HCT116 (cell line): ENCODE measurements around the gene TRMT11. TPM values are rescaled to one million over a fixed set of nuclear protein-coding genes. Genes with fewer than 3 reads are reported as not detected.
"Not testable (repeated sequence)": the region's sequence is repeated elsewhere in the genome, so short reads cannot be mapped to it uniquely, and the experiment has no call there.

Experiments
- ATAC-seq: fragments of 200-7000 bp; cut with Tn5 transposase; 2 replicates; pipeline ENCODE4 v1.9.1; 2020; ENCODE audit warnings: mild to moderate bottlenecking, moderate library complexity
- BruUV-seq: library from RNA; stranded (reverse); fragments of 400-500 nt; replicated peaks from 2 replicates; lab custom pipeline; 2021; lab: Mats Ljungman, UMichigan
- CTCF ChIA-PET: fragments of 300-600 bp; sonication (Branson Sonifier 250); formaldehyde crosslinking; loops from one replicate; lab custom pipeline; 2021; ENCODE audit warnings: antibody characterized with exemption; lab: Charles Lee
- POLR2A ChIA-PET: fragments of 300-600, 350-600 bp; sonication (Branson Sonifier 250); formaldehyde crosslinking; loops from one replicate; lab custom pipeline; 2021; ENCODE audit warnings: antibody characterized with exemption; lab: Charles Lee
- RAD21 ChIA-PET, 2 experiments: fragments of 300-600 bp; sonication (Branson Sonifier 250); formaldehyde crosslinking; loops; one replicate each; lab custom pipeline; 2023; ENCODE audit warnings: low total read pairs in 2 of 2; ENCODE audit not compliant: uncharacterized antibody in 2 of 2, unreplicated experiment in 2 of 2, low non-redundant PET in 1 of 2; lab: Charles Lee
- DNase-seq: peaks from one replicate; pipeline ENCODE4 v3.0.0-alpha.2; 2010; ENCODE audit warnings: low read depth, low spot score
- H2AFZ ChIP-seq: fragments of 200-600 bp; shearing (Covaris generic), sonication (generic); 2 replicates; pipeline ENCODE4 v1.6.1; 2017; ENCODE audit warnings: low read depth, mixed run types, mixed read lengths, antibody characterized with exemption, low read length; ENCODE audit not compliant: poor library complexity, severe bottlenecking
- H3K27ac ChIP-seq: 2 replicates; pipeline ENCODE4 v1.5.1; 2012; ENCODE audit warnings: low read depth, low read length
- H3K27me3 ChIP-seq: fragments of 200-600 bp; sonication (generic); 2 replicates; pipeline ENCODE4 v1.6.1; 2016; ENCODE audit warnings: mixed run types, low read length, mixed read lengths; ENCODE audit not compliant: insufficient read depth
- H3K36me3 ChIP-seq, 2 experiments: fragments of 200-500 bp in 1 of 2; fragments of 200-600 bp in 1 of 2; sonication (Bioruptor generic) in 1 of 2; sonication (generic) in 1 of 2; 2 replicates each; pipeline versions ENCODE4 v1.5.1 to v1.6.1; 2014 to 2016; ENCODE audit warnings: low read length in 2 of 2, inconsistent platforms in 1 of 2, mixed read lengths in 1 of 2, mixed run types in 1 of 2; ENCODE audit not compliant: insufficient read depth in 2 of 2, control insufficient read depth in 1 of 2
- H3K4me1 ChIP-seq, 2 experiments: fragments of 200-600 bp in 1 of 2; sonication (generic) in 1 of 2; 2 replicates each; pipeline versions ENCODE4 v1.5.1 to v1.6.1; 2012 to 2017; ENCODE audit warnings: low read length in 2 of 2, inconsistent platforms in 1 of 2, mild to moderate bottlenecking in 1 of 2, mixed read lengths in 1 of 2, mixed run types in 1 of 2, moderate library complexity in 1 of 2; ENCODE audit not compliant: insufficient read depth in 2 of 2, control insufficient read depth in 1 of 2
- H3K4me2 ChIP-seq: fragments of 200-600 bp; sonication (generic); 2 replicates; pipeline ENCODE4 v1.6.1; 2017; ENCODE audit warnings: mixed run types, low read length, mixed read lengths
- H3K4me3 ChIP-seq, 2 experiments: fragments of 200-600 bp in 1 of 2; sonication (generic) in 1 of 2; replicated peaks in 1 of 2; 2 replicates each; pipeline ENCODE4 v1.5.1; 2011 to 2016; ENCODE audit warnings: low read length in 2 of 2, control low read depth in 1 of 2, low read depth in 1 of 2, mild to moderate bottlenecking in 1 of 2, mixed read lengths in 1 of 2, mixed run types in 1 of 2
- H3K79me2 ChIP-seq: fragments of 200-600 bp; sonication (generic); 2 replicates; pipeline ENCODE4 v1.6.1; 2017; ENCODE audit warnings: mild to moderate bottlenecking, mixed run types, low read length, moderate library complexity, mixed read lengths; ENCODE audit not compliant: insufficient read depth
- H3K9ac ChIP-seq: fragments of 200-600 bp; sonication (generic); 2 replicates; pipeline ENCODE4 v1.6.1; 2016; ENCODE audit warnings: low read length, mixed read lengths
- H3K9me2 ChIP-seq: fragments of 200-600 bp; sonication (generic), shearing (Covaris generic); 2 replicates; pipeline ENCODE4 v1.6.1; 2017; ENCODE audit warnings: mixed run types, mild to moderate bottlenecking, moderate library complexity; ENCODE audit not compliant: insufficient read depth
- H3K9me3 ChIP-seq, 2 experiments: fragments of 200-500 bp in 1 of 2; fragments of 200-600 bp in 1 of 2; sonication (Bioruptor generic) in 1 of 2; sonication (generic) in 1 of 2; 2 replicates each; pipeline ENCODE4 v1.6.1; 2014 to 2017; ENCODE audit warnings: low read length in 2 of 2, mixed read lengths in 2 of 2, inconsistent platforms in 1 of 2, low read depth in 1 of 2, mild to moderate bottlenecking in 1 of 2, mixed run types in 1 of 2, moderate library complexity in 1 of 2; ENCODE audit not compliant: control insufficient read depth in 1 of 2, insufficient read depth in 1 of 2
- H4K20me1 ChIP-seq: fragments of 200-600 bp; sonication (generic), shearing (Covaris generic); 2 replicates; pipeline ENCODE4 v1.6.1; 2017; ENCODE audit warnings: mixed run types, mild to moderate bottlenecking, moderate library complexity; ENCODE audit not compliant: insufficient read depth
- ELF1 ChIP-seq: IDR thresholded peaks from 2 replicates; pipeline ENCODE4 v1.6.1; 2012; ENCODE audit warnings: low read depth, borderline replicate concordance
- POLR2AphosphoS5 ChIP-seq: IDR thresholded peaks from 2 replicates; pipeline ENCODE4 v1.6.1; 2011; ENCODE audit warnings: mild to moderate bottlenecking, low read depth, low read length, moderate library complexity
- RAD21 ChIP-seq: IDR thresholded peaks from 2 replicates; pipeline ENCODE4 v1.6.1; 2012; ENCODE audit warnings: low read depth, mild to moderate bottlenecking
- TCF7L2 ChIP-seq: IDR thresholded peaks from 2 replicates; pipeline ENCODE4 v1.7.0; 2011; ENCODE audit warnings: borderline replicate concordance, inconsistent platforms; ENCODE audit not compliant: insufficient read depth, insufficient read length; ENCODE audit errors: extremely low read depth
- ZFX ChIP-seq: fragments of 450-650 bp; IDR thresholded peaks from 2 replicates; pipeline ENCODE4 v1.6.1; 2017
- intact Hi-C: fragments of 100-400 bp; cut with micrococcal nuclease; formaldehyde crosslinking; loops from 2 replicates; pipeline ENCODE4 v1.10.0; 2022
- total RNA-seq: library from RNA; stranded (reverse); gene quantifications from one replicate; pipeline ENCODE4 v1.2.1, GENCODE V29; 2021; ENCODE audit not compliant: unreplicated experiment
- TF ChIP-seq, protein P1 (sequence below): IDR thresholded peaks from 2 replicates; pipeline ENCODE4 v1.6.1; 2012

Gene TRMT11
- total RNA-seq, 1 experiment from 2014 or later, result 41.8 TPM

DNA sequence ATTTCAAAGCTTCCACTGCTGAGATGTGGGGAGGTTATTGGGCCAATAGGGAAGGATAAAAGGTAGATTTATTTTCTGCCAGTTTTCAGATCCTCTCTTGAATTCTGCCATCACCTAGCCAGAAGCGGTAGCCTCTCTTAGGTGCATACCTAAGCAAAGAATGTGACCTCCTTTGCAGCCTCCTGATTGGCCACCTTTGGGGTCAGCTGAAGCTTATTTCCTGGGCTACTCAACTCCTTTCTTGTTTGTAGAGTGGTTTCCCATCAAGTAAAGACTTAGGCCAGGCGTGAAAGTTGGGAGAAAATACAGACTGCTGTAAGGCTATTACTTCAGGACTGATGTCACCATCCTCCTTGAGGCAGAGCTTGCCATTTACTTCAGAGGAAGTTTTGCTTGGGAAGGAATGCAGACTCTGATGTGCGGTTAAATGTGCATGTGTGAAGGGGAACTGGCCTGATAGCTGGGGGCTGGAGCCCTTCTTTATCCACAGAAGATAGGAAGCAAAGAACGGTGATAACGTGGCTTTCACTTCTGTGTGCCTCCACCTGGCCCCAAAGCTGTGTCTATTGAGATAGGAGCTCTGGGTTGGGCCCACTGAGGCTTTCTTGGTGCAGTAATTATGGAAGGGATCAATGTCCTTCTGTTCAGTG lies 70.1 kb downstream of the TRMT11 start:
- H3K27me3 ChIP-seq, result no peaks in the 10 kb centered on the region
- H3K9me3 ChIP-seq, result no peaks in the 10 kb centered on the region
- no peak overlapping the region for H2AFZ ChIP-seq
- no peak for TF ChIP-seq POLR2AphosphoS5
- TF ChIP-seq RAD21, result no peak
- TF ChIP-seq, protein P1, sequence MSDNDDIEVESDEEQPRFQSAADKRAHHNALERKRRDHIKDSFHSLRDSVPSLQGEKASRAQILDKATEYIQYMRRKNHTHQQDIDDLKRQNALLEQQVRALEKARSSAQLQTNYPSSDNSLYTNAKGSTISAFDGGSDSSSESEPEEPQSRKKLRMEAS, result no peak
- no peak for TF ChIP-seq ZFX
- TF ChIP-seq TCF7L2, result no peak
- no peak for TF ChIP-seq ELF1
- 0 out of 4 replicates have a peak, but pooled peaks cover 0 to 5% of the 10 kb centered on the region in 2 experiments for H3K36me3 ChIP-seq
- H3K4me3 ChIP-seq, result no peak overlapping the region
- CTCF ChIA-PET, result no interaction called here
- no peaks in the 10 kb centered on the region for H4K20me1 ChIP-seq
- DNase-seq (no peak), ATAC-seq (no peak)
- no peaks in the 10 kb centered on the region for H3K9me2 ChIP-seq
- no peaks in the 10 kb centered on the region for H3K79me2 ChIP-seq
- POLR2A ChIA-PET, result no interaction called here
- no TSS peak for BruUV-seq
- no peak overlapping the region for H3K4me2 ChIP-seq
- RAD21 ChIA-PET, result no interaction called here
- H3K27ac ChIP-seq, result no peak overlapping the region
- H3K9ac ChIP-seq, result no peak overlapping the region
- intact Hi-C loops, result no loop called here
- H3K4me1 ChIP-seq, result no peaks in the 10 kb centered on the region

DNA sequence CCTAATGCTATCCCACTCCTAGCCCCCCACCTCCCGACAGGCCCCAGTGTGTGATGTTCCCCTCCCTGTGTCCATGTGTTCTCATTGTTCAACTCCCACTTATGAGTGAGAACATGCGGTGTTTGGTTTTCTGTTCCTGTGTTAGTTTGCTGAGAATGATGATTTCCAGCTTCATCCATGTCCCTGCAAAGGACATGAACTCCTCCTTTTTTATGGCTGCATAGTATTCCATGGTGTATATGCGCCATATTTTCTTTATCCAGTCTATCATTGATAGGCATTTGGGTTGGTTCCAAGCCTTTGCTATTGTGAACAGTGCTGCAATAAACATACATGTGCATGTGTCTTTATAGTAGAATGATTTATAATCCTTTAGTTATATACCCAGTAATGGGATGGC lies 71.7 kb downstream of the TRMT11 start:
- H3K9me3 ChIP-seq, H3K36me3 ChIP-seq, H3K9me2 ChIP-seq, RAD21 ChIA-PET, POLR2A ChIA-PET, CTCF ChIA-PET, H4K20me1 ChIP-seq, H3K4me1 ChIP-seq, ATAC-seq, H3K27ac ChIP-seq, intact Hi-C loops, H3K27me3 ChIP-seq, H2AFZ ChIP-seq, H3K4me3 ChIP-seq, H3K9ac ChIP-seq, BruUV-seq, H3K4me2 ChIP-seq, DNase-seq, H3K79me2 ChIP-seq: not testable (repeated sequence)
